HEK293T (cell line): ENCODE results near the gene ARHGEF1.

Experiments
- CTCF ChIA-PET: fragments of 350-600 bp; formaldehyde crosslinking; extraction: SDS; loops from one replicate; lab custom pipeline; 2021; ENCODE audit warnings: antibody characterized with exemption, inconsistent platforms; lab: Yijun Ruan, JAX
- POLR2A ChIA-PET: fragments of 350-600 bp; formaldehyde crosslinking; extraction: SDS; loops from one replicate; lab custom pipeline; 2020; ENCODE audit warnings: antibody characterized with exemption, inconsistent platforms; lab: Yijun Ruan, JAX
- DNase-seq: peaks from one replicate; pipeline ENCODE4 v3.0.0; 2012; ENCODE audit warnings: mixed read lengths; ENCODE audit errors: extremely low spot score
- ARNT ChIP-seq: fragments of 450-650 bp; IDR thresholded peaks from 2 replicates; pipeline ENCODE4 v1.6.1; 2017; ENCODE audit warnings: mild to moderate bottlenecking
- BHLHE40 ChIP-seq: fragments of 450-650 bp; IDR thresholded peaks from 2 replicates; pipeline ENCODE4 v1.6.1; 2016; ENCODE audit warnings: mild to moderate bottlenecking, moderate library complexity, borderline replicate concordance
- CTBP1 ChIP-seq: fragments of 450-650 bp; IDR thresholded peaks from 2 replicates; pipeline ENCODE4 v1.6.1; 2016; ENCODE audit warnings: borderline replicate concordance
- ELF4 ChIP-seq: fragments of 450-650 bp; IDR thresholded peaks from 2 replicates; pipeline ENCODE4 v1.6.1; 2017; ENCODE audit warnings: antibody characterized with exemption
- FOXA1 ChIP-seq: fragments of 450-650 bp; IDR thresholded peaks from 2 replicates; pipeline ENCODE4 v1.6.1; 2016; ENCODE audit warnings: mild to moderate bottlenecking
- FOXK2 ChIP-seq: fragments of 450-650 bp; IDR thresholded peaks from 2 replicates; pipeline ENCODE4 v1.6.1; 2016; ENCODE audit warnings: mild to moderate bottlenecking
- FOXM1 ChIP-seq: fragments of 450-650 bp; IDR thresholded peaks from 2 replicates; pipeline ENCODE4 v1.6.1; 2017; ENCODE audit warnings: mild to moderate bottlenecking, borderline replicate concordance
- HDGF ChIP-seq: fragments of 450-650 bp; IDR thresholded peaks from 2 replicates; pipeline ENCODE4 v1.6.1; 2017; ENCODE audit warnings: antibody characterized with exemption, borderline replicate concordance
- L3MBTL2 ChIP-seq: fragments of 450-650 bp; conservative IDR thresholded peaks from 2 replicates; pipeline ENCODE4 v1.6.1; 2016; ENCODE audit warnings: mild to moderate bottlenecking
- LEF1 ChIP-seq: fragments of 450-650 bp; IDR thresholded peaks from 2 replicates; pipeline ENCODE4 v1.6.1; 2017; ENCODE audit warnings: mild to moderate bottlenecking, borderline replicate concordance
- NFRKB ChIP-seq: fragments of 450-650 bp; IDR thresholded peaks from 2 replicates; pipeline ENCODE4 v1.6.1; 2016; ENCODE audit warnings: mild to moderate bottlenecking, moderate library complexity
- SP1 ChIP-seq: fragments of 450-650 bp; IDR thresholded peaks from 2 replicates; pipeline ENCODE4 v1.6.1; 2017
- SUZ12 ChIP-seq: fragments of 450-650 bp; IDR thresholded peaks from 2 replicates; pipeline ENCODE4 v1.6.1; 2016; ENCODE audit warnings: mild to moderate bottlenecking
- TARDBP ChIP-seq: fragments of 450-650 bp; IDR thresholded peaks from 2 replicates; pipeline ENCODE4 v1.6.1; 2016
- ZNF384 ChIP-seq: fragments of 450-650 bp; IDR thresholded peaks from 2 replicates; pipeline ENCODE4 v1.6.1; 2016
- TF ChIP-seq, protein P1 (sequence below): fragments of 450-650 bp; IDR thresholded peaks from 2 replicates; pipeline ENCODE4 v1.6.1; 2016

ARHGEF1 gene

DNA sequence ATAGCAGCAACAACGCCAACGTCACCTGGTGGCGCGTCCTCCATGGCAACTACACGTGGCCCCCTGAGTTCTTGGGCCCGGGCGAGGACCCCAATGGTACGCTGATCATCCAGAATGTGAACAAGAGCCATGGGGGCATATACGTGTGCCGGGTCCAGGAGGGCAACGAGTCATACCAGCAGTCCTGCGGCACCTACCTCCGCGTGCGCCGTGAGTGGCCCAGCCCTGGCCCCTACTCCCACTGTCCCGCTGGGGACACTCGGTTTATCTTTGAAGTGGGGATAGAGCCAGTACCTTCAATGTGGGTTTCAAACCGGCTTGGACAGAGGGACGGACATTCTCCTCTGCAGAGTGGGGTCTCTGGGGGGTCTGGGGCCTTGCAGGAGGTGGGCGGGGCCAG lies 3.9 kb upstream of the ARHGEF1 start:
- TF ChIP-seq ZNF384 (no peak), FOXA1 (no peak), BHLHE40 (no peak), TARDBP (no peak), NFRKB (no peak), SUZ12 (no peak), ARNT (no peak), FOXM1 (no peak), L3MBTL2 (no peak), LEF1 (no peak), SP1 (no peak), ELF4 (no peak), HDGF (no peak), FOXK2 (no peak), CTBP1 (no peak)
- TF ChIP-seq, protein P1, sequence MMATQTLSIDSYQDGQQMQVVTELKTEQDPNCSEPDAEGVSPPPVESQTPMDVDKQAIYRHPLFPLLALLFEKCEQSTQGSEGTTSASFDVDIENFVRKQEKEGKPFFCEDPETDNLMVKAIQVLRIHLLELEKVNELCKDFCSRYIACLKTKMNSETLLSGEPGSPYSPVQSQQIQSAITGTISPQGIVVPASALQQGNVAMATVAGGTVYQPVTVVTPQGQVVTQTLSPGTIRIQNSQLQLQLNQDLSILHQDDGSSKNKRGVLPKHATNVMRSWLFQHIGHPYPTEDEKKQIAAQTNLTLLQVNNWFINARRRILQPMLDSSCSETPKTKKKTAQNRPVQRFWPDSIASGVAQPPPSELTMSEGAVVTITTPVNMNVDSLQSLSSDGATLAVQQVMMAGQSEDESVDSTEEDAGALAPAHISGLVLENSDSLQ = no peak
- POLR2A ChIA-PET = no interaction called here
- DNase-seq = no peak
- CTCF ChIA-PET = no interaction called here

DNA sequence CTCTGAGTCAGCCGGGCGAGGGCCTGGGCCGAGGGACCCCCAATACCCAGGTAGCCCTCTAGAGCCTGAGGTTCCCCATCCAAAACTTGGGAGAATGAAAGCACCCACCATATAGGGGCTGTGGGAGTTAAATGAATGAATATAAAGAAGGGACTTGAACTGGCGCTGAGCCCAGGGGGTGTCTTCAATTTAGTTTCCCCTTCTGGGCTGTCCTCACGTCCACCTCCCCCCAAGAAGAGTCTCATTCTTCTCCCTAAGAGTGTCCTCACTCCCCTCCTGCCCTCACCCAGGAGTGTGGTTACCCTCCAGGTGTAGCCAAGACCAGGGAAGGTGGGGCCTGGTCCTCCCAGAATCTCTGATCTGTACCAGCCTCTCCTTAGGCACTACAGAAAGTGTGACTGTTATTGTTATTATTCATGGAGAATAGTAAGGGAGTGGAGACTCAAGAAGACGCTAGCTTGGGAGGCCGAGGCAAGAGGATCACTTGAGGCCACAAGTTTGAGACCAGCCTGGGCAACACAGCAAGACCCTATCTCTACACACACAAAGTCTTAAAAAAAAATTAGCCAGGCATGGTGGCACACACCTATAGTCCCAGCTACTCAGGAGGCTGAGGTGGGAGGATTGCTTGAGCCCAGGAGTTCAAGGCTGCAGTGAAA lies 3.2 kb upstream of the ARHGEF1 start:
- ChIA-PET CTCF (no interaction called here), POLR2A (interaction anchor here (1.7 kb wide), 1 partner anchor 20 kb away, joined by 5 read pairs; the partner anchor contains the start of gene RPS19)
- TF ChIP-seq HDGF (no peak), NFRKB (no peak), LEF1 (no peak), ZNF384 (no peak), SUZ12 (no peak), CTBP1 (no peak)
- no peak for DNase-seq

DNA sequence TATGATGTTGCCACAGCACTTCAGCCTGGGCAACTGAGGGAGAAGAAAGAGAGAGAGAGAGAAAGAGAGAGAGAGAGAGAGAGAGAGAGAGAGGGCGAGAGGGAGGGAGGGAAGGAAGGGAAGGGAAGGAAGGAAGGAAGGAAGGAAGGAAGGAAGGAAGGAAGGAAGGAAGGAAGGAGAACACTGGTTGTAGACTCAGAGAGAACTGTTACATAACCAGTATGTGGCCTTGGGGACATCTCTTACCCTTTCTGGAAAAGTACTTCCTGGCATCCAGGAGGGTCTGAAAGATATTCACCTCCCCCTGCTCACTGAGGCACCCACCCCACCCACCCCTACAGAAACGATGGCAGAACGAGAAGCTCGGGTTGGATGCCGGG lies 2.7 kb upstream of the ARHGEF1 start:
- POLR2A ChIA-PET = interaction anchor here (1.7 kb wide), 1 partner anchor 21 kb away, joined by 5 read pairs; the partner anchor contains the start of gene RPS19
- CTCF ChIA-PET = no interaction called here
- no peak for DNase-seq
- TF ChIP-seq ZNF384 (no peak), FOXK2 (no peak), NFRKB (no peak), FOXM1 (no peak), SP1 (no peak), HDGF (no peak), SUZ12 (no peak), ARNT (no peak), ELF4 (no peak), FOXA1 (no peak), BHLHE40 (no peak), L3MBTL2 (no peak), TARDBP (no peak), CTBP1 (no peak), LEF1 (no peak)
- TF ChIP-seq, protein P1 = no peak

DNA sequence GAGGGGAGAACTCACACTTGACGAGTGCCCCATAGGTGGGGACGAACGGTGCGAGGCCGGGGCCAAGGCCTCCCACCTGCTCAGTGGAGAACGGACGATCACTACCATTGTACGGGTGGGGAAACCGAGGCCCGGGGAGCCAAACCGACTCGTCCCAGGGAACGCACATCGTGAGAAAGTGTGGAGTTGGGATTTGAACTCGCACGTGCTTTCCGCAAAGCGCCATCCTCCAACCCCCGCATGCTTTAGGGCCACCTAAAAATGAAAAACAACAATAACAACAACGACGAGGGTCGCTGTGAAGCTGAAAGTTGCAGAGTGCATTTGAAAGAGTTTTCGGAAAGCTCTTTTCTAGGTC lies 458 bp downstream of the ARHGEF1 start:
- TF ChIP-seq ZNF384 = no peak
- no peak for TF ChIP-seq FOXK2
- no peak for TF ChIP-seq FOXA1
- TF ChIP-seq CTBP1 = no peak
- DNase-seq = no peak
- ChIA-PET CTCF (no interaction called here), POLR2A (interaction anchor here (1.2 to 2.8 kb wide), 3 partner anchors 24 to 47 kb away, joined by 3 to 17 read pairs (median 8); partner anchors contain the start of genes ERFL and RPS19)

DNA sequence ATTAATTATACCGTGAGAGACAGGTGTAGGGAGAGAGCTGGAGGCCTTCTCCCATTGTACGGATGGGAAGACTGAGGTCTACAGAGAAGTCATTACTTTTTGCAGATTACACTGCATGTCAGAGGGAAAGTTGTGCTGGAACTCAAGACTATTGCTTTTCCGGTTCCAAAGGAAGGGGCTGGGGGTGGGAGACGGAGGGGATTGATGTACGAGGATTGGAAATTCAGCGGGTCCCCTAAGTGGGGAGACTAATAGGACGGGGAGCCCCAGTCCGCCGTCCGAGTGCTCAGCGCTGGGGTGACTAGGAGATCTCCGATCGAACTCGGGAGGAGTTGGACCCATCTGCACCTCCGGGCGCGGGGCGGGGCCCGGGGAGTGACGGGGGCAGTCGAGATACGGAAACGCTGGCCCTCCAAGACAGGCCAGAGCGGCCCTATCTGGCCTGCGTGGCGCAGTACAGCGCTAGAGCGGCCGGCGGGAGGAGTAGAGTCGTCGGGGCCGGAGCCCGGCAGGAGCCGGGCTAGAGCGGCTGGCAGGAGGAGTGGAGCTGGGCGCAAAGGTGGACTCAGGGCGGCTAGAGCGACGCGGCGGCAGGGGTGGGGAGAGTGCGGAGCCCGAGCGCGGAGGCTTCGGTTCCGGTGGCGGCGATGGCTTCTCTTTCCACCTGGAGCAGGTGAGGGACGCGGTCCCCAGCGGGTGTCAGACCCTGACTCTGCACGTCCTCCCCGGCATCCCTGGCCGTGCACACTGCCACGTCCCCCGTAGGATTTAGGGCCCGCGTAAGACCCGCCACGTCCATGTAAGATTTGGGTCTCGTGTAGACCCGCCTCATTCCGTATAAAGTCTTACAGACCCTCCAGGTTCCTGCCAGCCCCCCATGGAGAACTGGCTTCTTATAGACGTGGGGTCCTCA lies 1.1 kb downstream of the ARHGEF1 start:
- no peak for TF ChIP-seq ZNF384
- TF ChIP-seq, protein P1 = peak; percentile 89
- peak; percentile 58; the same call in 1 of the 2 replicates for TF ChIP-seq ELF4
- DNase-seq = peak; percentile 98
- POLR2A ChIA-PET = interaction anchor here (0.6 to 2.8 kb wide), 14 partner anchors 8 to 146 kb away, joined by 3 to 17 read pairs (median 4); partner anchors contain the start of genes ERFL, RABAC1 and RPS19
- CTCF ChIA-PET = no interaction called here
